ENCODE data around the gene PTPRD.

DNA sequence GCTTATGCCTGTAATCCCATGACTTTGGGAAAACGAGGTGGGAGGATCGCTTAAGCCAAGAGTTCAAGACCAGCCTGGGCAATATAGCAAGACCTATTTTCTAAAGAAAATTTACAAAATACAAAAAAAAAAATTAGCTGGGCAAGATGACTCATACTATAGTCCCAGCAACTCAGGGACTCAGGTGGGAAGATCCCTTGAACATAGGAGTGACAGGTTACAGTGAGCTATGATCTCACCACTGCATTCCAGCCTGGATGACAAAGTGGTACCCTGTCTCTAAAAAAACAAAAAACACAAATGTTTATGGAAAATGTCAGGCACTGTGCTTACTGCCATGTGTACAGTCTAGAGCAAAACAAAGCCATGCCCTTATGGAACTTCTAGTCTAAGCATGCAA, 1989.9 kb downstream of the PTPRD start:
- no peak for TF ChIP-seq EZH2 (IDR thresholded peaks at IDR 0.05)
- no peak for TF ChIP-seq POLR2AphosphoS5 (IDR thresholded peaks at IDR 0.05; ENCODE audit: borderline replicate concordance, low read depth, low read length)
